HepG2 (cell line): ENCODE measurements around the gene CHN2. TPM values are rescaled to one million over a fixed set of nuclear protein-coding genes. Genes with fewer than 3 reads are reported as not detected.

Source experiments
- ATAC-seq: fragments of 200-7000 bp; cut with Tn5 transposase; 3 replicates; pipeline ENCODE4 v1.9.1; 2020; ENCODE audit warnings: mild to moderate bottlenecking, moderate library complexity
- BruUV-seq: library from RNA; stranded (reverse); fragments of 400-500 nt; replicated peaks from 2 replicates; lab custom pipeline; 2021; lab: Mats Ljungman, UMichigan
- CTCF ChIA-PET: fragments of 300-600 bp; formaldehyde crosslinking; extraction: SDS; loops from one replicate; lab custom pipeline; 2021; ENCODE audit warnings: low total read pairs, inconsistent platforms, low intra/inter-chr PET ratio; lab: Yijun Ruan, JAX
- POLR2A ChIA-PET: fragments of 350-600 bp; sonication (Branson Sonifier 250); formaldehyde crosslinking; loops from one replicate; lab custom pipeline; 2020; ENCODE audit warnings: antibody characterized with exemption, inconsistent platforms; lab: Yijun Ruan, JAX
- DNase-seq: peaks from one replicate; pipeline ENCODE4 v3.0.0-alpha.2; 2015; ENCODE audit warnings: low spot score
- FAIRE-seq: peaks from 3 replicates; lab custom pipeline; 2011; peaks lifted over from hg19 to GRCh38; lab: Jason Lieb, UNC
- H2AFZ ChIP-seq: one replicate; pipeline ENCODE4 v1.6.1; 2011; ENCODE audit warnings: low read length, inconsistent platforms
- H3K27ac ChIP-seq: fragments of 300-600 bp; 3 replicates; pipeline ENCODE4 v1.8.0; 2011; ENCODE audit warnings: mixed run types, mild to moderate bottlenecking, mixed read lengths, low read length, inconsistent platforms; ENCODE audit not compliant: insufficient read depth; ENCODE audit errors: extremely low read length
- H3K27me3 ChIP-seq, 2 experiments: fragments of 200-600 bp in 1 of 2; 2 replicates in 1 of 2; 3 replicates in 1 of 2; pipeline versions ENCODE4 v1.6.0 to v1.8.0; 2011; ENCODE audit warnings: low read length in 2 of 2, mild to moderate bottlenecking in 2 of 2, moderate library complexity in 2 of 2, inconsistent platforms in 1 of 2; ENCODE audit not compliant: insufficient read depth in 2 of 2, control insufficient read depth in 1 of 2
- H3K36me3 ChIP-seq, 2 experiments: fragments of 200-600 bp in 1 of 2; replicated peaks in 1 of 2; 2 replicates in 1 of 2; 3 replicates in 1 of 2; pipeline versions ENCODE4 v1.5.1 to v1.8.0; 2011; ENCODE audit warnings: low read length in 2 of 2, inconsistent platforms in 1 of 2; ENCODE audit not compliant: insufficient read depth in 2 of 2, control insufficient read depth in 1 of 2
- H3K4me1 ChIP-seq: 2 replicates; pipeline ENCODE4 v1.5.1; 2012; ENCODE audit warnings: low read length, inconsistent platforms; ENCODE audit not compliant: insufficient read depth
- H3K4me2 ChIP-seq: 2 replicates; pipeline ENCODE4 v1.6.0; 2011; ENCODE audit warnings: low read depth, low read length, inconsistent platforms
- H3K4me3 ChIP-seq, 3 experiments: fragments of 200-600 bp in 1 of 3; sonication (generic), shearing (Covaris generic) in 1 of 3; replicated peaks in 1 of 3; 2 replicates each; pipeline ENCODE4 v1.5.1; 2011 to 2016; ENCODE audit warnings: low read length in 3 of 3, inconsistent platforms in 2 of 3, low read depth in 2 of 3, mild to moderate bottlenecking in 2 of 3, control low read depth in 1 of 3, mixed read lengths in 1 of 3; ENCODE audit not compliant: insufficient read depth in 1 of 3
- H3K79me2 ChIP-seq: one replicate; pipeline ENCODE4 v1.6.1; 2011; ENCODE audit warnings: low read length, inconsistent platforms; ENCODE audit not compliant: insufficient read depth
- H3K9ac ChIP-seq: 2 replicates; pipeline ENCODE4 v1.6.0; 2011; ENCODE audit warnings: mild to moderate bottlenecking, low read depth, low read length, inconsistent platforms; ENCODE audit not compliant: insufficient read depth
- H3K9me3 ChIP-seq: 2 replicates; pipeline ENCODE4 v1.5.1; 2012; ENCODE audit warnings: mild to moderate bottlenecking, low read length
- H4K20me1 ChIP-seq: 2 replicates; pipeline ENCODE4 v1.6.0; 2011; ENCODE audit warnings: inconsistent platforms, mild to moderate bottlenecking, low read length, moderate library complexity; ENCODE audit not compliant: insufficient read depth
- AGO2 ChIP-seq: fragments of 200-400 bp; formaldehyde crosslinking; optimal IDR thresholded peaks from 2 replicates; pipeline ENCODE3; 2017; ENCODE audit warnings: mild to moderate bottlenecking, low read depth, low read length, moderate library complexity
- EP300 ChIP-seq, 3 experiments: sonication (generic) in 1 of 3; formaldehyde crosslinking in 1 of 3; IDR thresholded peaks; 2 replicates each; pipeline versions ENCODE4 v1.5.1 to v1.6.1; 2011 to 2020; ENCODE audit warnings: low read depth in 2 of 3, low read length in 2 of 3, borderline replicate concordance in 1 of 3, improper control_type of control experiment in 1 of 3, mild to moderate bottlenecking in 1 of 3, missing genetic modification reagents in 1 of 3, moderate library complexity in 1 of 3
- ESRRA ChIP-seq: sonication (generic); formaldehyde crosslinking; IDR thresholded peaks from 2 replicates; pipeline ENCODE4 v1.5.1; 2020; ENCODE audit warnings: mild to moderate bottlenecking, low read depth, missing genetic modification reagents
- HDAC2 ChIP-seq: sonication (generic); formaldehyde crosslinking; IDR thresholded peaks from 2 replicates; pipeline ENCODE4 v1.4.0; 2020; ENCODE audit warnings: missing genetic modification reagents
- NR0B2 ChIP-seq: sonication (generic); formaldehyde crosslinking; IDR thresholded peaks from 2 replicates; pipeline ENCODE4 v1.4.0; 2020; ENCODE audit warnings: mild to moderate bottlenecking, missing genetic modification reagents
- RFX1 ChIP-seq: fragments of 450-650 bp; IDR thresholded peaks from 2 replicates; pipeline ENCODE4 v1.6.1; 2017
- YY1 ChIP-seq: IDR thresholded peaks from 2 replicates; pipeline ENCODE4 v1.6.1; 2011; ENCODE audit warnings: low read length, low read depth, moderate library complexity, mild to moderate bottlenecking; ENCODE audit not compliant: insufficient read depth, insufficient replicate concordance
- ZNF24 ChIP-seq: fragments of 450-650 bp; IDR thresholded peaks from 2 replicates; pipeline ENCODE4 v1.6.1; 2017; ENCODE audit warnings: antibody characterized with exemption, mild to moderate bottlenecking
- ZNF546 ChIP-seq: sonication (generic); formaldehyde crosslinking; conservative IDR thresholded peaks from 2 replicates; pipeline ENCODE4 v1.8.1; 2023; ENCODE audit warnings: mild to moderate bottlenecking, missing genetic modification reagents
- ZNF660 ChIP-seq: sonication (generic); formaldehyde crosslinking; IDR thresholded peaks from 2 replicates; pipeline ENCODE4 v1.5.1; 2020; ENCODE audit warnings: mild to moderate bottlenecking, low read depth, missing genetic modification reagents, borderline replicate concordance
- ZNF720 ChIP-seq: sonication (generic); formaldehyde crosslinking; IDR thresholded peaks from 2 replicates; pipeline ENCODE4 v1.4.0; 2020; ENCODE audit warnings: missing genetic modification reagents
- WGBS: methylation state at CpG from one replicate; pipeline ENCODE4 v1.1.6; 2017; ENCODE audit warnings: low lambda C conversion rate; 5-methylcytosine and 5-hydroxymethylcytosine counted together
- in situ Hi-C: cut with HindIII; loops from 2 replicates; pipeline ENCODE4 v1.10.0; 2017; ENCODE audit warnings: low pct_unique_long_range_greater_than_20kb; ENCODE audit not compliant: extremely low pct_ligation_motif_present
- intact Hi-C: fragments of 100-400 bp; cut with micrococcal nuclease; formaldehyde crosslinking; loops from one replicate; pipeline ENCODE4 v1.10.0; 2022; ENCODE audit not compliant: unreplicated experiment
- polyA plus RNA-seq, 8 experiments: library from polyadenylated mRNA; depleted of rRNA in 3 of 8; stranded (reverse) in 7 of 8; unstranded in 1 of 8; fragments of >200 nt; fragmentation: Illumina TruSeq in 4 of 8; extraction: Trizol in 4 of 8; gene quantifications; 2 replicates each; pipeline versions ENCODE4 v1.2.1 to v1.2.3, GENCODE V29; 2011 to 2016; ENCODE audit warnings: low read depth in 4 of 8, missing spikeins in 1 of 8, mixed read lengths in 1 of 8; ENCODE audit not compliant: insufficient read depth in 1 of 8
- total RNA-seq, 5 experiments: library from RNA; depleted of rRNA; stranded (reverse); fragments of >200 nt; fragmentation: Illumina TruSeq; extraction: Trizol; gene quantifications; 2 replicates each; pipeline ENCODE4 v1.2.3, GENCODE V29; 2016; ENCODE audit warnings: low read depth in 1 of 5
- TF ChIP-seq, protein P1 (sequence below): sonication (generic); formaldehyde crosslinking; IDR thresholded peaks from 2 replicates; pipeline ENCODE4 v1.8.0; 2022; ENCODE audit warnings: mild to moderate bottlenecking, missing genetic modification reagents
- TF ChIP-seq, protein P2 (sequence below): IDR thresholded peaks from 2 replicates; pipeline ENCODE4 v1.6.1; 2016; ENCODE audit warnings: control low read depth

Gene CHN2
- total and polyA plus RNA-seq, 2 of the 13 experiments (the other 11 are each of a cell fraction or from before 2014, with no cell fraction given): 23.5 to 30.5 TPM

DNA sequence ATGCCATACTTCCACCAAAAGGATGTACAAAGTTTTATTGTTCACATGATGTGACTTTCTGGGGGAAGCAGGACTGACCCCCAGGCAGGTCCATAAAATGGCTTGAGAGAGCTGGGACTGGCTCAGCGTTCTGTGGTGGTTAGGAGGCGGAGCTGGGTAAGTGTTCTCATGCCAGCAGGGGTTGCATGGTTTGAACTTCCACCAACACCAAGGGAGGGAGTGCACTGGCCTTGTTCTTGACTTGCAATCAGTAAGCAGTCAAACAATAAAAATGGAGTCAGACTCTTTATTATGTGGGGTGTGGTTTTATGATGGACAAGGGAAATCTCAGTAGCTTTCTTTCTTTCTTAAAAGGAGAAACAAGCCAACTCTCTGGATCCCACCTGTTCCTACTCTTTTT lies 273.6 kb downstream of the CHN2 start:
- no peaks in the 10 kb centered on the region for H3K9me3 ChIP-seq
- H3K36me3 ChIP-seq: peaks cover 6 to 16% of the 10 kb centered on the region in 2 experiments; a peak in 4 of 5 replicates
- no peak for DNase-seq
- no TSS peak for BruUV-seq
- H3K4me3 ChIP-seq: no peak overlapping the region
- H3K27ac ChIP-seq: no peak overlapping the region
- POLR2A ChIA-PET: interaction anchor here (1.7 kb wide), 1 partner anchor 15 kb away, joined by 3 read pairs; no protein-coding TSS in a partner anchor
- no peak for ATAC-seq
- H4K20me1 ChIP-seq: no peaks in the 10 kb centered on the region
- H3K4me1 ChIP-seq: peaks cover 60% of the 10 kb centered on the region
- CTCF ChIA-PET: no interaction called here
- H3K9ac ChIP-seq: no peak overlapping the region
- intact Hi-C loops (no loop called here), in situ Hi-C loops (no loop called here)
- FAIRE-seq: no peak
- WGBS: 95% methylated on average over 2 of the region's 2 CpGs
- TF ChIP-seq, protein P1, sequence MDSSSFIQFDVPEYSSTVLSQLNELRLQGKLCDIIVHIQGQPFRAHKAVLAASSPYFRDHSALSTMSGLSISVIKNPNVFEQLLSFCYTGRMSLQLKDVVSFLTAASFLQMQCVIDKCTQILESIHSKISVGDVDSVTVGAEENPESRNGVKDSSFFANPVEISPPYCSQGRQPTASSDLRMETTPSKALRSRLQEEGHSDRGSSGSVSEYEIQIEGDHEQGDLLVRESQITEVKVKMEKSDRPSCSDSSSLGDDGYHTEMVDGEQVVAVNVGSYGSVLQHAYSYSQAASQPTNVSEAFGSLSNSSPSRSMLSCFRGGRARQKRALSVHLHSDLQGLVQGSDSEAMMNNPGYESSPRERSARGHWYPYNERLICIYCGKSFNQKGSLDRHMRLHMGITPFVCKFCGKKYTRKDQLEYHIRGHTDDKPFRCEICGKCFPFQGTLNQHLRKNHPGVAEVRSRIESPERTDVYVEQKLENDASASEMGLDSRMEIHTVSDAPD (CRISPR knock-in tag): no peak
- TF ChIP-seq EP300 (IDR thresholded peaks at IDR 0.05; ENCODE audit: low read depth in 2 of 2, low read length in 2 of 2): no peak
- TF ChIP-seq EP300 (CRISPR knock-in tag; IDR thresholded peaks at IDR 0.05; ENCODE audit: borderline replicate concordance): no peak
- TF ChIP-seq NR0B2 (CRISPR knock-in tag): no peak
- no peak for TF ChIP-seq RFX1
- no peak for TF ChIP-seq ZNF546
- TF ChIP-seq ZNF24: no peak
- TF ChIP-seq ZNF720 (CRISPR knock-in tag): no peak
- no peak for TF ChIP-seq YY1
- no peak for TF ChIP-seq ESRRA (CRISPR knock-in tag)
- no peak for TF ChIP-seq HDAC2 (CRISPR knock-in tag)
- TF ChIP-seq AGO2: no peak
- TF ChIP-seq, protein P2, sequence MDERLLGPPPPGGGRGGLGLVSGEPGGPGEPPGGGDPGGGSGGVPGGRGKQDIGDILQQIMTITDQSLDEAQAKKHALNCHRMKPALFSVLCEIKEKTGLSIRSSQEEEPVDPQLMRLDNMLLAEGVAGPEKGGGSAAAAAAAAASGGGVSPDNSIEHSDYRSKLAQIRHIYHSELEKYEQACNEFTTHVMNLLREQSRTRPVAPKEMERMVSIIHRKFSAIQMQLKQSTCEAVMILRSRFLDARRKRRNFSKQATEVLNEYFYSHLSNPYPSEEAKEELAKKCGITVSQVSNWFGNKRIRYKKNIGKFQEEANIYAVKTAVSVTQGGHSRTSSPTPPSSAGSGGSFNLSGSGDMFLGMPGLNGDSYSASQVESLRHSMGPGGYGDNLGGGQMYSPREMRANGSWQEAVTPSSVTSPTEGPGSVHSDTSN (CRISPR knock-in tag): no peak
- no peak for TF ChIP-seq ZNF660
- H3K79me2 ChIP-seq: no peaks in the 10 kb centered on the region
- no peak overlapping the region for H2AFZ ChIP-seq
- no peak overlapping the region for H3K4me2 ChIP-seq
- no peaks in the 10 kb centered on the region for H3K27me3 ChIP-seq
